ENCODE results near the gene TMEM87A.
A peak's percentile ranks its signal among the peaks of the same experiment; 100 is the strongest.

Gene TMEM87A

DNA sequence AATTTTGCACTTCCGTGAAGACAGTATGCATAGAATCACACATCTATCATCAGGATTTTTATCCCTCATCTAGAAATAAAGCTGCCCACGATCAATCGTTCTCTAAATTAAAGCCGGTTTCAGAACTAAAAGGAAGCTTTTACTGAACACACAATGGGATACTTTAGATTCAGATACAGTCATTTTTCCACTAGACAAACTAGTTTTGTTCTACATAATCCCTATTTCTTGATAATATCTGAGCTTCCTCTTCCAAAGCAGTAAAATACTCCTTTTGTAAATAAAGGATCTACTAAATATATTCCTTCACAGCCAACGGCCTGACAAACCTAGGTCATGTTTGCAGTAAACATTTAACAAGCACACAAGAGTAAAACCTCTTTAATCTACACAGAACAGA is 2.2 kb downstream of the TMEM87A start:
- ATAC-seq (ENCODE audit: insufficient read depth, low read depth): no peak
- peaks cover 23% of the 10 kb centered on the region for H3K36me3 ChIP-seq (ENCODE audit: insufficient read depth, low read length)
- H3K4me3 ChIP-seq (ENCODE audit: low read depth in 1 of 2, low read length in 2 of 2): peak overlapping the region in 1 of 2 experiments; percentile 7; a peak in 1 of 4 replicates
- peak overlapping the region; percentile 80 for H3K4me2 ChIP-seq (ENCODE audit: insufficient read depth, low read length)
- no peak overlapping the region for H3K27ac ChIP-seq (ENCODE audit: low read length)
- H2AFZ ChIP-seq (ENCODE audit: low read depth, low read length): no peak overlapping the region
- no peaks in the 10 kb centered on the region for H3K9me3 ChIP-seq (ENCODE audit: insufficient read depth, low read length, severe bottlenecking)
- peaks cover 47% of the 10 kb centered on the region for H3K4me1 ChIP-seq (ENCODE audit: insufficient read depth, low read length)
- H3K79me2 ChIP-seq (ENCODE audit: insufficient read depth, low read length): peaks cover 67% of the 10 kb centered on the region
- no peak for TF ChIP-seq EZH2 (IDR thresholded peaks at IDR 0.05; ENCODE audit: borderline replicate concordance, low read depth, low read length, severe bottlenecking)
- TF ChIP-seq, protein P1, sequence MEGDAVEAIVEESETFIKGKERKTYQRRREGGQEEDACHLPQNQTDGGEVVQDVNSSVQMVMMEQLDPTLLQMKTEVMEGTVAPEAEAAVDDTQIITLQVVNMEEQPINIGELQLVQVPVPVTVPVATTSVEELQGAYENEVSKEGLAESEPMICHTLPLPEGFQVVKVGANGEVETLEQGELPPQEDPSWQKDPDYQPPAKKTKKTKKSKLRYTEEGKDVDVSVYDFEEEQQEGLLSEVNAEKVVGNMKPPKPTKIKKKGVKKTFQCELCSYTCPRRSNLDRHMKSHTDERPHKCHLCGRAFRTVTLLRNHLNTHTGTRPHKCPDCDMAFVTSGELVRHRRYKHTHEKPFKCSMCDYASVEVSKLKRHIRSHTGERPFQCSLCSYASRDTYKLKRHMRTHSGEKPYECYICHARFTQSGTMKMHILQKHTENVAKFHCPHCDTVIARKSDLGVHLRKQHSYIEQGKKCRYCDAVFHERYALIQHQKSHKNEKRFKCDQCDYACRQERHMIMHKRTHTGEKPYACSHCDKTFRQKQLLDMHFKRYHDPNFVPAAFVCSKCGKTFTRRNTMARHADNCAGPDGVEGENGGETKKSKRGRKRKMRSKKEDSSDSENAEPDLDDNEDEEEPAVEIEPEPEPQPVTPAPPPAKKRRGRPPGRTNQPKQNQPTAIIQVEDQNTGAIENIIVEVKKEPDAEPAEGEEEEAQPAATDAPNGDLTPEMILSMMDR (IDR thresholded peaks at IDR 0.05; ENCODE audit: borderline replicate concordance, extremely low read depth, low read length, poor library complexity, severe bottlenecking): no peak
- peak overlapping the region; percentile 17; the same call in 1 of the 2 replicates for H3K9ac ChIP-seq (ENCODE audit: low read depth, low read length)
- DNase-seq: no peak
- no peaks in the 10 kb centered on the region for H3K27me3 ChIP-seq (ENCODE audit: insufficient read depth, low read length, poor library complexity)
- 0 out of 2 replicates have a peak, but pooled peaks cover 5% of the 10 kb centered on the region for H4K20me1 ChIP-seq (ENCODE audit: insufficient read depth, low read length)

DNA sequence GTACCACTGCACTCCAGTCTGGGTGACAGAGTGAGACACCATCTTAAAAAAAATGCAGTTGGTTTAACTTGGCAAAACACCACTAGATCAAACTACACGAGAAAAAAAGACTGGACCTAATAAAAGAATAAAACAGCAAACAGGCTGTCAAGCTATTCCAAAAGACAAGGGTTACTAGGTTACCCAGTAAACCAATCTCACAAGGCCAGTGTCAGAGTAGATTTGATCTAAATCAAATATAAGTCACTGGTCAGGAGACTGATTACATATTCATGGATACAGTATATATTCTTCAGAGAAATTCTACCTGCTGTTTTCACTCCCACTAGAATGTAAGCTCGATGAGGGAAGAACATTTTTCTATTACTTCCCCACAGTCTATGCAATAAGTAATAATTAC is 2.7 kb downstream of the TMEM87A start:
- Histone ChIP-seq H3K4me1 (ENCODE audit: insufficient read depth, low read length) (peaks cover 43% of the 10 kb centered on the region), H3K4me3 (ENCODE audit: low read depth in 1 of 2, low read length in 2 of 2) (no peak overlapping the region), H2AFZ (ENCODE audit: low read depth, low read length) (no peak overlapping the region), H3K9me3 (ENCODE audit: insufficient read depth, low read length, severe bottlenecking) (no peaks in the 10 kb centered on the region), H4K20me1 (ENCODE audit: insufficient read depth, low read length) (0 out of 2 replicates have a peak, but pooled peaks cover 5% of the 10 kb centered on the region), H3K9ac (ENCODE audit: low read depth, low read length) (no peak overlapping the region), H3K36me3 (ENCODE audit: insufficient read depth, low read length) (peaks cover 27% of the 10 kb centered on the region), H3K27ac (ENCODE audit: low read length) (no peak overlapping the region), H3K4me2 (ENCODE audit: insufficient read depth, low read length) (peak overlapping the region; percentile 19; the same call in 1 of the 2 replicates), H3K27me3 (ENCODE audit: insufficient read depth, low read length, poor library complexity) (no peaks in the 10 kb centered on the region), H3K79me2 (ENCODE audit: insufficient read depth, low read length) (peaks cover 69% of the 10 kb centered on the region)
- no peak for TF ChIP-seq EZH2 (IDR thresholded peaks at IDR 0.05; ENCODE audit: borderline replicate concordance, low read depth, low read length, severe bottlenecking)
- TF ChIP-seq, protein P1 (IDR thresholded peaks at IDR 0.05; ENCODE audit: borderline replicate concordance, extremely low read depth, low read length, poor library complexity, severe bottlenecking): no peak
- DNase-seq (no peak), ATAC-seq (ENCODE audit: insufficient read depth, low read depth) (no peak)

DNA sequence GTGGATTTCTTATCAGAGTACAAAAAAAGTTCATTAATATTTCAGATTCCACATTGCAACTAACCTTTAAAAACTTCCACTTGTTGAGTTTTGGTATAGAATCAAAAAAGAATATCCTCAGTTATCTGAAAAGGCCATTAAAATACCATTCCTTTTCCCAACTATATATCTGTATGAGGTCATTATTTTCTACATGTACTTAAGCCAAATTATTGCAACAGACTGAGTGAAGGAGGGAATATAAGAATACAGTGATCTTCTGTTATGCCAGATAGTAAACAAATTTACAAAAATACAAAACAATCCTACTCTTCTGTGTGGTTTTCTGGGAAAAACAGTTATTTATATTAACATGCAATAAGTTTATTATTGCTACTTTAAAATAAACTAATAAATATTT is 5.9 kb downstream of the TMEM87A start:
- no peak for ATAC-seq (ENCODE audit: insufficient read depth, low read depth)
- Histone ChIP-seq H4K20me1 (ENCODE audit: insufficient read depth, low read length) (0 out of 2 replicates have a peak, but pooled peaks cover 5% of the 10 kb centered on the region), H3K79me2 (ENCODE audit: insufficient read depth, low read length) (peaks cover 44% of the 10 kb centered on the region), H2AFZ (ENCODE audit: low read depth, low read length) (no peak overlapping the region), H3K9ac (ENCODE audit: low read depth, low read length) (no peak overlapping the region), H3K4me1 (ENCODE audit: insufficient read depth, low read length) (peaks cover 24% of the 10 kb centered on the region), H3K27me3 (ENCODE audit: insufficient read depth, low read length, poor library complexity) (no peaks in the 10 kb centered on the region), H3K36me3 (ENCODE audit: insufficient read depth, low read length) (peaks cover 52% of the 10 kb centered on the region), H3K4me3 (ENCODE audit: low read depth in 1 of 2, low read length in 2 of 2) (no peak overlapping the region), H3K9me3 (ENCODE audit: insufficient read depth, low read length, severe bottlenecking) (no peaks in the 10 kb centered on the region), H3K27ac (ENCODE audit: low read length) (no peak overlapping the region), H3K4me2 (ENCODE audit: insufficient read depth, low read length) (no peak overlapping the region)
- TF ChIP-seq, protein P1 (IDR thresholded peaks at IDR 0.05; ENCODE audit: borderline replicate concordance, extremely low read depth, low read length, poor library complexity, severe bottlenecking): no peak
- TF ChIP-seq EZH2 (IDR thresholded peaks at IDR 0.05; ENCODE audit: borderline replicate concordance, low read depth, low read length, severe bottlenecking): no peak
- DNase-seq: no peak

All from DND-41 (cell line).